ENCODE measurements around the gene RTN4R.

RTN4R gene

GRCh38 chr22:20226760-20227350 lies 41.3 kb downstream of the RTN4R start:
- no peak for DNase-seq

GRCh38 chr22:20226077-20226716 lies 41.9 kb downstream of the RTN4R start:
- no peak for DNase-seq

GRCh38 chr22:20225693-20225966 lies 42.5 kb downstream of the RTN4R start:
- DNase-seq = no peak

- DNase-seq = no peak
Measured at GRCh38 chr22:20224917-20225692, 43.0 kb downstream of the RTN4R start.

- no peak for DNase-seq
Measured at GRCh38 chr22:20224256-20224626, 43.9 kb downstream of the RTN4R start.

- no peak for DNase-seq
Measured at GRCh38 chr22:20223421-20224255, 44.5 kb downstream of the RTN4R start.

- no peak for DNase-seq
Measured at GRCh38 chr22:20222764-20223420, 45.2 kb downstream of the RTN4R start.

- no peak for DNase-seq
Measured at GRCh38 chr22:20221421-20222340, 46.4 kb downstream of the RTN4R start.

GRCh38 chr22:20220629-20221026 lies 47.5 kb downstream of the RTN4R start:
- DNase-seq = no peak

GRCh38 chr22:20219667-20220628 lies 48.2 kb downstream of the RTN4R start:
- peak; percentile 19 for DNase-seq

- DNase-seq = no peak
Measured at GRCh38 chr22:20218987-20219386, 49.1 kb downstream of the RTN4R start.

- no peak for DNase-seq
Measured at GRCh38 chr22:20218326-20218872, 49.7 kb downstream of the RTN4R start.

- DNase-seq = no peak
Measured at GRCh38 chr22:20217563-20217962, 50.6 kb downstream of the RTN4R start.

- DNase-seq = no peak
Measured at GRCh38 chr22:20216863-20217499, 51.1 kb downstream of the RTN4R start.

- DNase-seq = no peak
Measured at GRCh38 chr22:20215742-20216141, 52.4 kb downstream of the RTN4R start.

GRCh38 chr22:20214853-20215252 lies 53.3 kb downstream of the RTN4R start:
- DNase-seq = no peak

- DNase-seq = no peak
Measured at GRCh38 chr22:20213833-20214708, 54.0 kb downstream of the RTN4R start.
